Heart left ventricle (tissue), 13 donors: ENCODE results near the gene PGBD5.

Experiments
- CTCF ChIP-seq, 12 donors: fragments of 200-600 bp; sonication (generic) in 4 of 12; IDR thresholded peaks; one replicate each; pipeline versions ENCODE4 v1.5.0 to v1.8.0; 2018 to 2022; ENCODE audit warnings: antibody characterized with exemption in 12 of 12, mild to moderate bottlenecking in 5 of 12
- POLR2A ChIP-seq, 2 donors: fragments of 450-650 bp; IDR thresholded peaks; one replicate each; pipeline ENCODE4 v1.6.1; 2017; ENCODE audit warnings: antibody characterized with exemption in 2 of 2, mild to moderate bottlenecking in 2 of 2, moderate library complexity in 2 of 2
- donor health status: ischemic (EF 13 %, LVEDD 7.1; RV severe dilation, severe dysfunction).
- donor health status: DM: no; HTN: yes; CAD: no.
- donor health status: DM: no; HTN: no; CAD: no.
- donor health status: ischemic (EF 25% LVEDD 6.9; RV normal size, moderate dysfunction).
- donor health status: ischemic (EF 25% LVEDD 5.7; RV mildly dilated, moderate dysfunction).
- donor health status: ischemic (EF 35%, LVEDD 5.7; RV mildly dilated, moderate dysfunction).
- donor health status: nonischemic (EF 11% LVEDD 7.7; RV severe dilation, severe dysfunction).
- donor health status: DM: yes; HTN: yes; CAD: no.
- donor health status: PGD.
- donor health status: ischemic (EF 29% LVEDD 5.4; RV normal size, mild dysfunction).
- donor health status: nonischemic (EF 23%, LVEDD 6.1; RV moderate dilation, normal function).

DNA sequence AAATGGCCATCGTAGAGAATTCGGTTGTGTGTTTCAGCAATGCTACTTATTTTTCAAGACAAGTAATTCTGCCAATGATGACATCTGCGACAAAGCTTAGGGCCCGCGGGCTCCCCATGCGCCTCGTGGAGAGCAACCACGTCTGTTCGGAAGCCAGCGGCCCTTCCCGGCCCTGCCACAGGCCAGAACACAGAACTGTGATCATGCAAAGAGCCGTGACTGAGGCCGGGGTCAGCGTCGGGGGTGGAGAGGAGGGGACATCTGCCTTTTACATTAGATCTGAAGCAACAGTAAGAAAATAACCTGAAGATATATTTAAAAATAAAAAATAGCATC lies 103.7 kb downstream of the PGBD5 start:
- TF ChIP-seq CTCF (IDR thresholded peaks at IDR 0.05): no peak
- no peak for TF ChIP-seq POLR2A (IDR thresholded peaks at IDR 0.05)
